NCI-H128 (cell line): ENCODE measurements around the gene WNT11.
A peak's percentile ranks its signal among the peaks of the same experiment; 100 is the strongest.

ENCODE experiments used
- DNase-seq: peaks from one replicate; lab custom pipeline; 2025; ENCODE audit not compliant: unreplicated experiment; lab: John Stamatoyannopoulos, UW

Gene WNT11

GRCh38 chr11:76177250-76177686, 29.0 kb downstream of the WNT11 start:
- DNase-seq = no peak

GRCh38 chr11:76176463-76176862, 29.8 kb downstream of the WNT11 start:
- no peak for DNase-seq

- DNase-seq = no peak
Observed at GRCh38 chr11:76175783-76176182, 30.5 kb downstream of the WNT11 start.

GRCh38 chr11:76174330-76174729, 32.0 kb downstream of the WNT11 start:
- no peak for DNase-seq

- DNase-seq = no peak
Observed at GRCh38 chr11:76173663-76174062, 32.6 kb downstream of the WNT11 start.

GRCh38 chr11:76172583-76172982, 33.7 kb downstream of the WNT11 start:
- peak; percentile 5 for DNase-seq

- DNase-seq = no peak
Observed at GRCh38 chr11:76170468-76170867, 35.8 kb downstream of the WNT11 start.

GRCh38 chr11:76169473-76169896, 36.8 kb downstream of the WNT11 start:
- DNase-seq = no peak

GRCh38 chr11:76167590-76167989, 38.7 kb downstream of the WNT11 start:
- DNase-seq = no peak

DNA sequence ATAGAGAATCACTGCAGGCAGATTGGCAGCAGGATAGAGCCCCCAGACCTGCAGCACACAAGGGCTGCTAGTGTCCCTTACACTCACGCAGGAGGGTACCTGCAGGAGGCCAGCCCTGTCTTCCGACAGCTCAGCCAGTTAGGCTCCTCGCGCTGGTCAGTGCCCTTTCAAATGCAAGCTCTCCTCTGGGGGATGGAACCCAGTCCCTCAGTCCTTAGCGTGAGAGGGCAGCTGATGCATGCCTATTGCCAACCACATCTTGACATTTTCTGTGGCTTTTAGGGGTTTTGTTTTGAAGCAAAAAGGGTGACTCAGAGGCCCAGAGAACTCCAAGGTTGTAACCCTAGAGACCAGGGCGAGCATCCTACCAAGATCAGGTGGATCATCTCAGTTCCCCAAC, 40.0 kb downstream of the WNT11 start:
- DNase-seq = no peak

DNA sequence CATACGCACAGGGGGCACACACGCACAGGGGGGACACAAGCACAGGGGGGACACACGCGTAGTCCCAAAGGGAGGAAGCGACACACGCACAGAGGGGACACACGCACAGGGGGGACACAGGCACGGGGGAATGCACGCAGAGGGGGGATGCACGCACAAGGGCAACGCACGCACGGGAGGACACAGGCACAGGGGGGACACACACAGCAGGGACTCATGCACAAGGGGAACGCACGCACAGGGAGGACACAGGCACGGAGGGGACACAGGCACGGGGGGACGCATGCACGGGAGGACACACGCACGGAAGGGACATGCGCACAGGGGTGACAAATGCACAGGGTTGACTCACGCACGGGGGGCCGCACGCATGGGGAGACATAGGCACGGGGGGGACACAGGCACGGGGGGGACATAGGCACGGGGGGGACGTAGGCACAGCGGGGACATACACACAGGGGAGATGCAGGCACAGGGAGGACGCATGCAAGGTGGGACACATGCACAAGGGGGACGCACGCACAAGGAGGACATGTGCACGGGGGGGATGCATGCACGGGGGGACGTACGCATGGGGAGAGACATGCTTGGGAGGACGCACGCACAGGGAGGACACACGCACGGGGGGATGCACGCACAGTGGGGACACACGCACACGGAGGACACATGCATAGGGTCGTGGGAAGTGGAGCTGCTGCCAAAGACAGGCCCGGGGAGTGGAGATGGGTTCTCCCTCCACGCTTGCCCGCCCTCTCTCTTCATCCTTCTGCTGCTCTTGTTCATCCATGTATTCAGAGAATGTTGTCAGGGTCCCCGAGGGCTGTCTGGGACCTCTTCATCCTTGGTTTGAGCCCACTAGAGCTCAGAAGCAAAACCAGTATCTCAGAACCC, 41.2 kb downstream of the WNT11 start:
- DNase-seq = no peak

DNA sequence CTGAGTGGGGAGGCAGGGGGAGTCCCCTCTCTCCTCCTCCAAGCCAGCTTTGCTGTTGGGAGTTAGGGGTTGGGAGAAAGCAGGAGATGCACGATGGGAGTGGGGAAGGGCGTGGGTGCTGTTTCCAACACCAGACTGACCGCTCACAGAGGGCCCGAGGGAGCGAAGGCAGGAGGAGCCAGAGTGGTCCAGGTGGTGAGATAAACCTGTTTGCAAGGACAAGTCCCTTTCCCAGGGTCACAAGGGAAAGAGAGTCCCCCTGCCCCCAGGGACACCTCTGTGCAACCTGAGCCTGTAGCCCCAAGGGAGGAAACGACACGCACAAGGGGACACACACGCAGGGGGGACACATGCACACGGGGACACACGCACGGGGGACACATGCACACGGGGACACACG, 42.2 kb downstream of the WNT11 start:
- DNase-seq = no peak

GRCh38 chr11:76163289-76163880, 42.9 kb downstream of the WNT11 start:
- no peak for DNase-seq

- DNase-seq = no peak
Observed at GRCh38 chr11:76162336-76163288, 43.7 kb downstream of the WNT11 start.

DNA sequence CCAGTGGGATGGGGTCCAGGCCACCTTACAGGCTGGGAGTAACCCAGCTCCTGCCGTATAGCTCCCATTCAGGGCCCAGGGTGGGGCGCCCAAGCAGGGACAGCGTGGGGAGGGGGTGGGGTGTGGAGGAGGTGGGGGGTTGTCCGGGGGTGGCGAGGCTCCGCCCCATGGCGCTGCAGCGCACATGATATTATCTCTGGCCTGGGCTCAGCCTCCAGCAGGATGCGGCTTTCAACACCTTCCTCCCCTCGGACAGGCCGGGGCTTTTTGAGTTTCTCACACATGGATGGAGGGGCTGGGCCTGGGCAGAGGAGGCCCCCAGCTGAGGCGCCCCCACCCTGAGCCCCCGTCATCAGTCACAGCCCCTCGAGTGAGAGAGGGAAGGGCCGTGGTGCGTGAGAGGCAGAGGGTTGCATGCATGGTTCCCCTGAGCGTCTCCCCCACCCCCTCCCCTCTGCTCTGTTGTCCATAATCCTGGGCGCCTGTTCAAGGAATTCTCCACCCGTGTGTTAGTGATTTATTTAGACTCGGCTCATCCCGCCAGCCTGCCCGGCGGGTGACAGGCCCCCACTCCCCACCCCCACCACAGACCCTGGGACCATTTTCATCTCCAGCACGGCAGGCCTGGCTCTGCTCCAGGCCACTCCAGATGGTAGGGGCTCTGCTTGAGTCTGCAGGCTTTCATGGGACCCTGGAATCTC, 44.9 kb downstream of the WNT11 start:
- DNase-seq = no peak

GRCh38 chr11:76160856-76161255, 45.4 kb downstream of the WNT11 start:
- DNase-seq = no peak

DNA sequence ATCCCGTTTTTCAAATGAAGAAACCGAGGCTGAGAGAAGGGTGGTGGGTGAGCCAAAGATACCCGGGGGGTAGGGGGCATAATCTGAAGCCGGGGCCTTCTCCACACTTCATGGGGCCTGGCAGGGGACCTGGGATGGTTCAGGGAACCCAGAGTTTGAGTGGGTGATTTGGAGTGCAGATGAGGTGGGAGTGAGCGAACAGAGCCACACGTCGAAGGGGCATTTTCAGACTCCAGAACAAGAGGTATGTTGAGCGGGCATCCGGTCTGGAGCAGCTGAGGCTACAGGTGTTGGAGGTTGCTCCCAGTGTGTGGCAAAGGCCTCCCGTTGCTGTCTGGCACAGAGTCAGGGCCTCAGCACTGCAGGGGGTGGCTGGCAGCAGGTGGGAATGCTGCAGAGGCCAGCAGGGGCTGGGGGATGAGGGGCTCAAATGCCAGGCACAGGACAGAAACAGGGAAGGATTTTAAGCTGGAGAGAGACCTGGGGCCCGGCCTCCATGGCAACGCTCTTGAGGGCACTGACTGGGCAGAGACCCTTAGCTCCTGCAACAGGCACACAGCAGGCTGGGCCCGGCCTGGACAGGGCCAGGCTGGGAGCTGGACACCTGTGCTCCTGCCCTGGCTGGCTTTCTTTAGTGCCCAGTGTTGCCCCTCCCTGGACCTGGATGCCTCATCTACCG, 46.2 kb downstream of the WNT11 start:
- peak; percentile 21 for DNase-seq

DNA sequence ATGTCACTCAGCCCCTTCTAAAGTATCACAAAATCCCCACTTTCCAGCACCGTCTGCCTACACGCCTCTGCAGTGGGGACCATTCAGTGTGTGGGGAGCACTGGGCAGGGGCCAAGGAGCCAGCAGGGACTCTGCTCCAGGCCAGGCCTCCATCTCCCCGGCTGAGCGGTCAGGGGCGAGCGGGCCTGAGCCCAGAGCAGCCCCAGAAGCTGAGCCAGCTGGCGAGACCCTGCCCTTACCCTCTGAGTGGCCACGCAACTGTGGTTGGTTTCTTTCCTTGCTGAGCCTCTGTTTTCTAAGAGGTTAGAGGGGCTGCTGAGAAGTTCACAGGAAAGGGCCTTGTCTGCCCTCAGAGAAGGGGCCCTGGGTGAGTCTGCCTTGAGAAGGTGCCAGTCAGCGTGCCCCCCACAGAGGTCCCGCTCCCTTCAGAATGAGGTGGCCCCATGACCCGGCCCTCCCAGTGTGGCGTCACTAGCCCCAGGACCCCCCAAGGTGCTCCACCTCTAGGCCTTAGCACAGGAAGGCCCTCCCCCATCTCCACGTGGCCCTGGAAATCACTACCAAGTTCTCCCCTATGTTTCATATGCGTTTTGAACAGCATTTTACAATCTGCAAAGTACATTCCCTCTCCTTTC, 46.9 kb downstream of the WNT11 start:
- no peak for DNase-seq

- DNase-seq = no peak
Observed at GRCh38 chr11:76158394-76159302, 47.7 kb downstream of the WNT11 start.
